ENCODE results near the gene TMEM192. TPM values are rescaled to one million over a fixed set of nuclear protein-coding genes. Genes with fewer than 3 reads are reported as not detected.

TMEM192 gene
- polyA plus RNA-seq, 1 donor (not counting 4 experiments of a cell fraction or from before 2014, with no cell fraction given) = 29.9 TPM

GRCh38 chr4:165150545-165150944 lies 37.9 kb upstream of the TMEM192 start:
- Histone ChIP-seq H3K4me3 (ENCODE audit: control insufficient read depth in 2 of 3, extremely low read depth in 1 of 3, insufficient read depth in 2 of 3, low read depth in 1 of 3, low read length in 3 of 3) (no peak overlapping the region), H3K27me3 (ENCODE audit: control insufficient read depth, extremely low read depth, insufficient read depth, low read length) (no peaks in the 10 kb centered on the region), H4K20me1 (ENCODE audit: control insufficient read depth, extremely low read depth, insufficient read depth, low read length) (no peaks in the 10 kb centered on the region), H3K9ac (ENCODE audit: control insufficient read depth, extremely low read depth, insufficient read depth, low read length) (no peak overlapping the region), H3K9me3 (ENCODE audit: control insufficient read depth, low read depth, low read length) (no peaks in the 10 kb centered on the region), H3K79me2 (ENCODE audit: control insufficient read depth, insufficient read depth, low read length) (no peaks in the 10 kb centered on the region), H3K4me1 (ENCODE audit: control insufficient read depth, extremely low read depth, insufficient read depth, low read length) (peaks cover 9% of the 10 kb centered on the region), H2AFZ (ENCODE audit: control insufficient read depth, low read length) (no peak overlapping the region), H3K27ac (ENCODE audit: control insufficient read depth, insufficient read depth, low read length) (no peak overlapping the region), H3K4me2 (ENCODE audit: control insufficient read depth, extremely low read depth, insufficient read depth, low read depth, low read length) (no peak overlapping the region), H3K9me1 (ENCODE audit: control insufficient read depth, extremely low read depth, insufficient read depth, low read length) (no peaks in the 10 kb centered on the region), H3K36me3 (ENCODE audit: control insufficient read depth in 2 of 2, extremely low read depth in 1 of 2, insufficient read depth in 2 of 2, low read length in 2 of 2) (no peaks in the 10 kb centered on the region)
- TF ChIP-seq EZH2 (IDR thresholded peaks at IDR 0.05; ENCODE audit: low read length) = no peak
- no peak for TF ChIP-seq CTCF (optimal IDR thresholded peaks at IDR 0.05 in 1 of 3, IDR thresholded peaks at IDR 0.05 in 1 of 3, conservative IDR thresholded peaks at IDR 0.05 in 1 of 3; ENCODE audit: extremely low read depth in 1 of 3, insufficient read depth in 2 of 3, low read length in 3 of 3)
- no peak for FAIRE-seq
- dilution Hi-C loops (cut with MboI; ENCODE audit: extremely low pct_ligation_motif_present, low sequenced_read_pairs) = no loop called here
- DNase-seq (ENCODE audit: low read depth, low spot score) = no peak

GRCh38 chr4:165138843-165139242 lies 26.2 kb upstream of the TMEM192 start:
- no peak for TF ChIP-seq EZH2 (IDR thresholded peaks at IDR 0.05; ENCODE audit: low read length)
- TF ChIP-seq CTCF (optimal IDR thresholded peaks at IDR 0.05 in 1 of 3, IDR thresholded peaks at IDR 0.05 in 1 of 3, conservative IDR thresholded peaks at IDR 0.05 in 1 of 3; ENCODE audit: extremely low read depth in 1 of 3, insufficient read depth in 2 of 3, low read length in 3 of 3) = no peak
- Histone ChIP-seq H3K9me3 (ENCODE audit: control insufficient read depth, low read depth, low read length) (no peaks in the 10 kb centered on the region), H3K79me2 (ENCODE audit: control insufficient read depth, insufficient read depth, low read length) (no peaks in the 10 kb centered on the region), H3K27ac (ENCODE audit: control insufficient read depth, insufficient read depth, low read length) (no peak overlapping the region), H3K4me2 (ENCODE audit: control insufficient read depth, extremely low read depth, insufficient read depth, low read depth, low read length) (no peak overlapping the region), H3K9ac (ENCODE audit: control insufficient read depth, extremely low read depth, insufficient read depth, low read length) (no peak overlapping the region), H3K27me3 (ENCODE audit: control insufficient read depth, extremely low read depth, insufficient read depth, low read length) (no peaks in the 10 kb centered on the region), H2AFZ (ENCODE audit: control insufficient read depth, low read length) (no peak overlapping the region), H4K20me1 (ENCODE audit: control insufficient read depth, extremely low read depth, insufficient read depth, low read length) (no peaks in the 10 kb centered on the region), H3K36me3 (ENCODE audit: control insufficient read depth in 2 of 2, extremely low read depth in 1 of 2, insufficient read depth in 2 of 2, low read length in 2 of 2) (no peaks in the 10 kb centered on the region), H3K4me1 (ENCODE audit: control insufficient read depth, extremely low read depth, insufficient read depth, low read length) (no peaks in the 10 kb centered on the region), H3K9me1 (ENCODE audit: control insufficient read depth, extremely low read depth, insufficient read depth, low read length) (no peaks in the 10 kb centered on the region), H3K4me3 (ENCODE audit: control insufficient read depth in 2 of 3, extremely low read depth in 1 of 3, insufficient read depth in 2 of 3, low read depth in 1 of 3, low read length in 3 of 3) (no peak overlapping the region)
- dilution Hi-C loops (cut with MboI; ENCODE audit: extremely low pct_ligation_motif_present, low sequenced_read_pairs) = no loop called here
- DNase-seq (ENCODE audit: low read depth, low spot score) (no peak), FAIRE-seq (no peak)

All from keratinocyte (primary cell).